ENCODE measurements around the gene ENTREP1. TPM values are rescaled to one million over a fixed set of nuclear protein-coding genes. Genes with fewer than 3 reads are reported as not detected.

ENTREP1 gene
- total and polyA plus RNA-seq, 4 donors: 0.07 to 0.33 (median 0.12) TPM

DNA sequence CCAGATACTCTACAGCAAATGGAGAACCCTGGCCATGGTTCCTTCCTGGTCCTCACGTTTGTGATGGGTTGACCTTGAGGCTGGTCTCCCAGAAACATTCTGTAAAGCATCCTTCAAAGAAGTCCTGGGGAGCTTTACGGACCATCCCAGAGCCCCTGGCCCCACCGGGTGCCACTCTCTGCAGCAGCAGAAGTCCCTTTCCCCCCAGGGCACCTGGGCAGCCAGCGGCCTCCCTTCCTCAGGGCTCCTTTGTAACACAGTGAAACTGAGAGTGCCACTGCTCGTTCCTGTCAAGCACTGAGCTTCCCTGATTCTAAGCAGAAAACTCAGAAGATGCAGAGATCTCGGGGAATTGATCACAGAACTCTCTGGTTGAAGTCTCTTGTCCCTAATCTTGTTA, 104.3 kb downstream of the ENTREP1 start:
- no peak overlapping the region for H3K4me3 ChIP-seq (ENCODE audit: low read depth in 1 of 3, low read length in 3 of 3)
- H3K4me1 ChIP-seq (ENCODE audit: control insufficient read depth in 4 of 4, insufficient read depth in 4 of 4, low read length in 3 of 4): no peaks in the 10 kb centered on the region
- 88% methylated on average over 6 of the region's 6 CpGs for WGBS
- H3K27ac ChIP-seq (ENCODE audit: low read depth in 1 of 2, low read length in 2 of 2): no peak overlapping the region
- no peaks in the 10 kb centered on the region for H3K9me3 ChIP-seq (ENCODE audit: control insufficient read depth in 4 of 4, low read length in 3 of 4)
- H3K36me3 ChIP-seq (ENCODE audit: control insufficient read depth in 4 of 4, insufficient read depth in 3 of 4, low read depth in 1 of 4, low read length in 3 of 4): peaks cover 0 to 18% (median 6%) of the 10 kb centered on the region in 4 donors
- no peaks in the 10 kb centered on the region for H3K27me3 ChIP-seq (ENCODE audit: control insufficient read depth in 4 of 4, insufficient read depth in 4 of 4, low read length in 3 of 4)
- no peak overlapping the region for H3K9ac ChIP-seq (ENCODE audit: low read depth in 1 of 2, low read length in 2 of 2)
- DNase-seq (ENCODE audit: low spot score): no peak
- TF ChIP-seq, protein P1, sequence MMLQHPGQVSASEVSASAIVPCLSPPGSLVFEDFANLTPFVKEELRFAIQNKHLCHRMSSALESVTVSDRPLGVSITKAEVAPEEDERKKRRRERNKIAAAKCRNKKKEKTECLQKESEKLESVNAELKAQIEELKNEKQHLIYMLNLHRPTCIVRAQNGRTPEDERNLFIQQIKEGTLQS (IDR thresholded peaks at IDR 0.05): no peak
- no peak for TF ChIP-seq GABPA (IDR thresholded peaks at IDR 0.05 in 1 of 2, conservative IDR thresholded peaks at IDR 0.05 in 1 of 2)
- TF ChIP-seq REST (IDR thresholded peaks at IDR 0.05): no peak
- TF ChIP-seq CTCF (IDR thresholded peaks at IDR 0.05; ENCODE audit: low read depth, low read length, missing input control): no peak
- TF ChIP-seq EGR1 (IDR thresholded peaks at IDR 0.05; ENCODE audit: low read depth in 2 of 2): no peak
- TF ChIP-seq FOXA2 (IDR thresholded peaks at IDR 0.05): no peak
- TF ChIP-seq JUND (IDR thresholded peaks at IDR 0.05): no peak
- TF ChIP-seq HNF4G (IDR thresholded peaks at IDR 0.05): no peak
- TF ChIP-seq FOXA1 (IDR thresholded peaks at IDR 0.05): no peak
- TF ChIP-seq, protein P2, sequence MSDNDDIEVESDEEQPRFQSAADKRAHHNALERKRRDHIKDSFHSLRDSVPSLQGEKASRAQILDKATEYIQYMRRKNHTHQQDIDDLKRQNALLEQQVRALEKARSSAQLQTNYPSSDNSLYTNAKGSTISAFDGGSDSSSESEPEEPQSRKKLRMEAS (IDR thresholded peaks at IDR 0.05): no peak
- TF ChIP-seq, protein P3, sequence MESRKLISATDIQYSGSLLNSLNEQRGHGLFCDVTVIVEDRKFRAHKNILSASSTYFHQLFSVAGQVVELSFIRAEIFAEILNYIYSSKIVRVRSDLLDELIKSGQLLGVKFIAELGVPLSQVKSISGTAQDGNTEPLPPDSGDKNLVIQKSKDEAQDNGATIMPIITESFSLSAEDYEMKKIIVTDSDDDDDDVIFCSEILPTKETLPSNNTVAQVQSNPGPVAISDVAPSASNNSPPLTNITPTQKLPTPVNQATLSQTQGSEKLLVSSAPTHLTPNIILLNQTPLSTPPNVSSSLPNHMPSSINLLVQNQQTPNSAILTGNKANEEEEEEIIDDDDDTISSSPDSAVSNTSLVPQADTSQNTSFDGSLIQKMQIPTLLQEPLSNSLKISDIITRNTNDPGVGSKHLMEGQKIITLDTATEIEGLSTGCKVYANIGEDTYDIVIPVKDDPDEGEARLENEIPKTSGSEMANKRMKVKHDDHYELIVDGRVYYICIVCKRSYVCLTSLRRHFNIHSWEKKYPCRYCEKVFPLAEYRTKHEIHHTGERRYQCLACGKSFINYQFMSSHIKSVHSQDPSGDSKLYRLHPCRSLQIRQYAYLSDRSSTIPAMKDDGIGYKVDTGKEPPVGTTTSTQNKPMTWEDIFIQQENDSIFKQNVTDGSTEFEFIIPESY (IDR thresholded peaks at IDR 0.05): no peak
- TF ChIP-seq TAF1 (conservative IDR thresholded peaks at IDR 0.05): no peak
- TF ChIP-seq NR2F2 (IDR thresholded peaks at IDR 0.05): no peak
- no peak for TF ChIP-seq RAD21 (IDR thresholded peaks at IDR 0.05)
- TF ChIP-seq SP1 (IDR thresholded peaks at IDR 0.05): no peak
- TF ChIP-seq HNF4A (conservative IDR thresholded peaks at IDR 0.05): no peak
- no peak for TF ChIP-seq YY1 (IDR thresholded peaks at IDR 0.05)
- no peak for TF ChIP-seq RXRA (IDR thresholded peaks at IDR 0.05)
